ENCODE measurements around the gene GNRHR.

The GNRHR gene, protein sequence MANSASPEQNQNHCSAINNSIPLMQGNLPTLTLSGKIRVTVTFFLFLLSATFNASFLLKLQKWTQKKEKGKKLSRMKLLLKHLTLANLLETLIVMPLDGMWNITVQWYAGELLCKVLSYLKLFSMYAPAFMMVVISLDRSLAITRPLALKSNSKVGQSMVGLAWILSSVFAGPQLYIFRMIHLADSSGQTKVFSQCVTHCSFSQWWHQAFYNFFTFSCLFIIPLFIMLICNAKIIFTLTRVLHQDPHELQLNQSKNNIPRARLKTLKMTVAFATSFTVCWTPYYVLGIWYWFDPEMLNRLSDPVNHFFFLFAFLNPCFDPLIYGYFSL

DNA sequence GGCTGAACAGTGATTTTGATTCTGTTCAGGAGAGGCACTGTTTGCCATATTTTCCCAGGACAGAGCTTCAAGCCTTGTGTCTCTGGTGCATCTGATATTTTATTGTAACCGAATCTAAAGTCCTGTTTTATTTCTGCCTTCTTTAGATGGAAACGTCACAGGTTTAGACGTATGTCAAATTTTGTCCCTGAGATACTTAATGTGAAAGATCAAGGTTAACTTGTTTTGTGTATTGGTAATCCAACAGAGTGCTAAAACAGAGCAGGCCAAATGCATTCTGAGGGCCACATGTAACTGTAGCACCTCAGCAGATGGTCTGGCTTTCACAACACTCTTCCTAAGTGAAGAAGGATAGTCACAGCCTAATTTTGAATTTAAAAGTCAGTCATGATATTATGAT lies at the start of gene GNRHR:
Gene GNRHR, minus strand, starts transcription at position 101 of the 400 bp plus-strand sequence. Its CDS starts 53 bp downstream, at position 48.
- H3K27ac ChIP-seq: no peak within 1 kb of the TSS
- TF ChIP-seq CTCF (conservative IDR thresholded peaks at IDR 0.05): no peak

DNA sequence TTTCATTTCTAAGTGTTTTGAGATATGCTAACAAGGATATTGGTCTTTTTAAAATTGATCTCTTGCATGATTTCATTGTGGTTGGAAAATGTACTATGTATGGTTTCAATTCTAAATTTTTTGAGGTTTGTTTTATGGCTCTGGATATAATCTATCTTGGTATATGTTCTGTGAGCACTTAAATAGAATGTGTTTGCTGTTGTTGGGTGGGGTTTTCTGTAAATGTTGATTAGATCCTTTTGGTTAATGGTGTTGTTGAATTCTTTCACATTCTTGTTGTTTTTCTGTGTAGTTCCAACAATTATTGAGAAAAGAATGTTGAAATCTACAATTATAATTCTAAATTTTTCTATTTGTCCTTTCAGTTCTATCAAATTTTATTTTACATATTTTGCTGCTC lies 42.6 kb upstream of the GNRHR start:
- TF ChIP-seq ZFX (IDR thresholded peaks at IDR 0.05): no peak
- TF ChIP-seq CTCF (conservative IDR thresholded peaks at IDR 0.05): no peak
- H3K27ac ChIP-seq: no peak overlapping the region

GRCh38 chr4:67790721-67791120 lies 36.5 kb upstream of the GNRHR start:
- H3K27ac ChIP-seq: no peak overlapping the region
- TF ChIP-seq ZFX (IDR thresholded peaks at IDR 0.05) (no peak), CTCF (conservative IDR thresholded peaks at IDR 0.05) (no peak)

- no peak overlapping the region for H3K27ac ChIP-seq
- no peak for TF ChIP-seq CTCF (conservative IDR thresholded peaks at IDR 0.05)
- no peak for TF ChIP-seq ZFX (IDR thresholded peaks at IDR 0.05)
Measured at GRCh38 chr4:67787311-67787710, 33.1 kb upstream of the GNRHR start.

GRCh38 chr4:67785528-67785927 lies 31.3 kb upstream of the GNRHR start:
- TF ChIP-seq ZFX (IDR thresholded peaks at IDR 0.05): no peak
- no peak for TF ChIP-seq CTCF (conservative IDR thresholded peaks at IDR 0.05)
- H3K27ac ChIP-seq: no peak overlapping the region

- no peak overlapping the region for H3K27ac ChIP-seq
- no peak for TF ChIP-seq CTCF (conservative IDR thresholded peaks at IDR 0.05)
- TF ChIP-seq ZFX (IDR thresholded peaks at IDR 0.05): no peak
Measured at GRCh38 chr4:67779631-67780030, 25.4 kb upstream of the GNRHR start.

DNA sequence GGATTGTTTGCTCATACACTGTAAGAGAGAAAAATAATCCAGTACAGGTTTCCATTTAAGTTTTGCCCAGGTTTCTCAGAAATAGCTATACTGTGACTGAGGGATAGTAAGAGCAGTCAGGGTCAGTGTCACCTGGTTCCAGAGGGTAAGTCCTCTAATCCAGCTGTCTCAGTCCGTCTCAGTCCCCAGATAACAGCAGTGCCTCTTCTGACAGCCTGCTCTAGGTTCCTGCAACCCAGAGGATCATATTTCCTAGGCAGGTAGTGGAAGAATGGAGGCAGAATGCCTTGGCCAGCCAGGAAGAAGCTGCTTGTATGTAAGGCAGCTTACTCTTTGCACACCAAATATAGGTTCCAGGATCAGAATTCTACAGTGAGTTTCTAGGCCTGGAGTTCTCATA lies 22.6 kb upstream of the GNRHR start:
- TF ChIP-seq CTCF (conservative IDR thresholded peaks at IDR 0.05) (no peak), ZFX (IDR thresholded peaks at IDR 0.05) (no peak)
- no peak overlapping the region for H3K27ac ChIP-seq

All from C4-2B (cell line).